ENCODE data around the gene LAMB1.
"Not testable (repeated sequence)": the region's sequence is repeated elsewhere in the genome, so short reads cannot be mapped to it uniquely, and the experiment has no call there.

LAMB1 gene

GRCh38 chr7:107940951-107941350 is 62.0 kb downstream of the LAMB1 start:
- DNase-seq, result no peak

DNA sequence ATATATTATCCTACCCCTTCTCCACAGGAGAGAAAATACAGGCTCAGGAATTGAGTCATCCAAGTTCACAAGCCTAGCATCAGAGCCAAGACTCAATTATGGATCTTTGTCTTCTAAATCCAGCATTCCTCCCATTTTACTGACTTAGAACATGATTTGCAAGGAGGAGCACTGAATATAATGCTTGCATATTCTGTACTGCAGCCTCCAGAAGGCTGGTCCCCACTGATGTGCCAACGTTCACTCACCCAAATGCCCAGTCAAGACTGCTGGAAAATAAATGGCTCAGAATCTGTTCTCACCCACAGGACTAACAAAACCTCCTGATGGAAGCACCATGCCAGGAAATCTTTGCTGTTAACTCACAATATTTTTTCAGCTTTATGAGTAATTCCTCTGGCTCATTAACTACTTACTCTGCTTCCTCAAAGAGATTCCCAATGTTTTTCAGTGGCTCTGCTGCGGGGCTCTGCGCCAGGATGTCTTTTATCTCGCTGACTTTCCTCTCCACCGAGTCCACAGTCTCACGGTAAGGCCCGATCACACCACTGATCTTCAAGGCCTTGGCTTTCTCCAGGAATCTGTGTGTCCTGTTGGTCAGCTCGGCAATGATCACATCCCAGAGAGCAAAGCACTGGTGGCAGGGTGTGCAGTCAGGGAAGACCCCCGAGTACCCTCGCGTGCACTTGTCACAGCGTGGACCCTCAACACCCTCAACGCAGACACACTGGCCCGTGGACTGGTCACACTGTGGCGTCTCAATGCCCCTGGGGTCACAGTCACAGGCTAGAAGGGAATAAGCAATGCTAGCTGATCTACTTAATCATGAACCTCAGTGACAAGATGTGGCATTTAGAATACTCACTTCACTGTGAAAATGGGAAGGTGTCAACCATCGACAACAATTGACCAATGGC is 63.1 kb downstream of the LAMB1 start:
- no peak for DNase-seq

DNA sequence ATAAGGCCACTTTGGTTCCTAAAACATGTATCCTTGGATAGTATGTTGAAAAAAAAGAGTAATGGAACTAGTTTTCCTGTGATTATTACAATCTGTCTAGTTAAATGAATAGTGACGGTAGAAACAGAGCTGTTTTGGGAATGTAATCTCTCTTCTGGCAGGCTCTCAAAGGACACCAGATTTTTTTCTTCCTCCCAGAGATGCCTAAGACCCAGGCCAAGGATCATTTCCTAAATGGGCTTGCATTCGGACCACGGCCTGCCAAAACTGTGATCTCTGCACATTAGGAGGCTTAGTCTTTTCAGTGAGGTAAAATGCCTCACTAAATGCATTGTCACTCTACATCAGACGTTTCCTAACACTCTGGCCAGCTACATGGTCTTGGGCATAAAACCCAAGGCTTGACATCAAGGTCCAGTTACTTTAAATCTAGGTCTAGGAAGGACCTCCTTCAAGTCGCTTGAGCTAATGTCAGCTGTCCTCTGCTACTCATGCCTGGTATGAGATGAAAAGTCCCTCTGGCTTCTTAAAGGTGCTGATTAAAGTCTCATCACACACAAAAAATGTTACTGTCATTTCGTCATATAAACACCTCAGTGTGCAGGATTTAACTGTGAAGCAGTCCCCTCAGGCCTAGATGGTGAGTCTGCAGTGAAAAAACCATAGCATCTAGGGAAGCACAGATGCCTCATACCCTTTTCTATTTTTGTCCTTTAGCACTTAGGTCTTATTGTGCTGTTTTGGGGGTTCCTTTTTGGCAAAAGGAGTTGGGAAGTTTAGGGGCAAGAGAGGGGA is 64.3 kb downstream of the LAMB1 start:
- no peak for DNase-seq

GRCh38 chr7:107937531-107937930 is 65.4 kb downstream of the LAMB1 start:
- no peak for DNase-seq

- no peak for DNase-seq
Observed at GRCh38 chr7:107936312-107936711, 66.6 kb downstream of the LAMB1 start.

DNA sequence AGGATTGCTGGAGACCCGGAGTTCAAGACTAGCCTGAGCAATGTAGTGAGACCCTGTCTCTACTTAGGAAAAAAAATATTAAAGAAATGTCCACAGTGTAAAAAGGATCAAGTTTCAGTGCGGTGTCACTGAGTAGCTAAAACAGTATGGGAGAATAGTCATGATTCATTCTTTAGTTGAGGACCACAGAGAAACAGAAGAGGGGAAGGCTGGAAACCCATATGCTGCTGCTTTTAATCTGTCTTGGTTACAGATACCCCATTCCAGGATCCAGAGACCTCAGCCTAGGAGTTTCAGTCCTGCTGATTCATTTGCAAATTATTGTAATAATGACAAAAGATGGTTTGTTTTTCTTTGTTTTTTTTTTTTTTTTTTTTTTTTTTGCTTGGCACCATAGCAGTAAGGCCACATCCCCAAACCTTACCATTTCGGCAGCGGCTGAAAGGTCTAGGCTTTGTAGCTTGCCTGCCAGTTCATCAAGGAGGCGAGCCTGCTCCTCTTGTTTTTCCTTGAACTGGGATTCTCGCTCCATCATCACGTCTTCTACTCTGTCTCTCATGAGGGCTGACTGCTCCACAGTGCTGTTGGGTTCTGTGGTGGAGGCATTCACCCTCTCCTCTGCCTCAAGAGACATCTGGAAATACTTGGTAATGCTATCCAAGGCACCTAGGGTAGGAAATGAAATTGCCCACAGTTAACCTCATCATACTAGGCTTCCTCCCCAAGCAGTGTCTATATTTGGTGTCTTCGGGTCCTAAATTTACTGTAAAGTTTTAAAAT is 67.8 kb downstream of the LAMB1 start:
- DNase-seq, result no peak

GRCh38 chr7:107933386-107934013 is 69.5 kb downstream of the LAMB1 start:
- no peak for DNase-seq

GRCh38 chr7:107932805-107933204 is 70.2 kb downstream of the LAMB1 start:
- no peak for DNase-seq

DNA sequence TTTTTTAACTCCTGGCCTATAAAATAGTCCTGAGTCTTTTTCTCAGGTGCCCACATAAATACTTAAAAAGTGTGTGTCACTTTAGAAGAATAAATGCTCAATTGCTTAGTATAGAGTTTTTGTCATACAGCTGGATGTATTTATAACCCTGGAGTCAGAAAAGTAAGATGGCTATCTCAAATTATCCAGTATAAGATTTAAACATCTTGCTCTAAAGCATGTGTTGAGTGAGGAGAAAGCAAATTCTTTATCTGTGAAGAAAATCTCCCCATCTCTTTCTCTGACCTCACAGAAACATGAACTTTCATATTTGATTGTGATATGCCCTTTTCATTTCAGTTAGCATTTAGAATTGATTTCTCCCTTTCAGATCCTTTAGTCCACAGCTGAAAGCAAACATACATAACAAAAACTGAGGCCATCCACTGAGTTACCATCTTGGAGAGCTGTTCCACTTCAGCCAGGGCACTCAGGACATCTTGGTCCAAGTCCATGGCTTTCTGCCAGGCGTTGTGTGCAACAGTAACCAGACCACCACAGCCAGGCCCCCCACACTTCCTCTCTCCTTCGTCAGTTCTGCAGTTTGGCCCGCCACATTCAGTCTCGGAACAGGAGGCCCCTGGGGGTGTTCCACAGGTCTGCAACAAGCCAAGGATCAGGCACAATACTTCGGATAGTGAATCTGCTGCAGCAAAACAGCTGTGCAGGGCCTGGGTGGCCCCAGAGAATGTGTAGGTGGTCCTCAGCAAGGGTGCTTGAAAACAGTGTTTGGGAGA is 71.0 kb downstream of the LAMB1 start:
- peak; percentile 46 for DNase-seq

- no peak for DNase-seq
Observed at GRCh38 chr7:107926481-107926880, 76.5 kb downstream of the LAMB1 start.

GRCh38 chr7:107924841-107925504 is 78.0 kb downstream of the LAMB1 start:
- peak; percentile 46 for DNase-seq

DNA sequence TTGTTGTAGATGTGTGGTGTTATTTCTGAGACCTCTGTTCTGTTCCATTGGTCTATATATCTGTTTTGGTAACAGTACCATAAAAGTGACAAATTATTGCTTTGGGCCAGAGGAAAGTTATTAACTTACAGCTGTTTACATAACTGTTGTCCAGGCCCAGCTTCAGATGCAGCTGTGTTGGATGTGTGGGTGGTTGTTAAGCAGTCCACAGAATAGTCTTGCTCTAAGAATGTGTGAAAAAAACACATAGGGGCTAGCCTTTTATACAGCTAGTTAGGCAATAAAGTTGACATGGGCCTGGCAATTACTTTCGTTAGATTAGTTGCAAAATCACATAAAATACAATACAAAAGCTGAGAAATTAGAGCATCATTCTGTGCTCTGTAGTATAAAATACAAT is 80.1 kb downstream of the LAMB1 start:
- no peak for DNase-seq

DNA sequence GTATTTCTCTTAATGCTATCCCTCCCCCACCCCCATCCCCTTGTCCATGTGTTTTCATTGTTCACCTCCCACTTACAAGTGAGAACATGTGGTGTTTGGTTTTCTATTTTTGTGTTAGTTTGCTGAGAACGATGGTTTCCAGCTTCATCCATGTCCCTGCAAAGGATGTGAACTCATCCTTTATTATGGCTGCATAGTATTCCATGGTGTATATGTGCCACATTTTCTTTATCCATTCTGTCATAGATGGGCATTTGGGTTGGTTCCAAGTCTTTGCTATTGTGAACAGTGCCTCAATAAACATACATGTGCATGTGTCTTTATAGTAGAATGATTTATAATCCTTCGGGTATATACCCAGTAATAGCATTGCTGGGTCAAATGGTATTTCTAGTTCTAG is 81.1 kb downstream of the LAMB1 start:
- not testable (repeated sequence) for DNase-seq

DNA sequence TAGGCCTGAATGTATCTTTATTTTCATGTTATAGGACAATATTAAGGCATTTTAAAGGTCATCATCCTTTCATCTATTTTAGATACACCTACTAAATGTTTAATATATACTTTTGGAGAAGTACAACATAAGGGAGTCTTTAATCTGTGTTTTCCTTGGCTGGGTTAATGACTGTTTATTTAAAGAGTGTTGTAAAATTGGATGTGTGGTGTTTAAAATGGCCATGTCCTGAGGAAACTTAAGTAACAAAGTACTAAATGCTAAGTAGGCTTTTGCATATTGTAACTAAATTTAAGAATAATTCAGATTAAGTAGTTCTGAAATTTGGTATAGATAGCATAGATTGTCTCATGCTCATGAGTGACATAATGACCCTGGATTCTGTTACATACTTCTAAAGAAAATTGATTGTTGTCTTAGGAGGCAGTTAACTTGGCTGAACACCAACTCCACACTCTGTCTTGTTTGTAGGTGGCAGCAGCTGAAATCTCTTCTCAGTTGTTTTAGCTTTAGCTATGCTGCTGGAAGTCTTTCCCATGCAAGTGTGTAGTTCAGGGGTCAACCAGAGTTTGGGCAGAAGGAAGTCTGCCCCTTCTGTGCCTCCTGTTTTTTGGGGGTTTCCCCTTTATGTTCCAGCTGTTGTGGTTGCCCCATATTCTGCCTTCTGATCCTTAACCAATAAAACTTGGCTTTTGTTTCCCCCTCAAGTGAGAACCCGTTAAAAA is 82.8 kb downstream of the LAMB1 start:
- DNase-seq, result no peak

DNA sequence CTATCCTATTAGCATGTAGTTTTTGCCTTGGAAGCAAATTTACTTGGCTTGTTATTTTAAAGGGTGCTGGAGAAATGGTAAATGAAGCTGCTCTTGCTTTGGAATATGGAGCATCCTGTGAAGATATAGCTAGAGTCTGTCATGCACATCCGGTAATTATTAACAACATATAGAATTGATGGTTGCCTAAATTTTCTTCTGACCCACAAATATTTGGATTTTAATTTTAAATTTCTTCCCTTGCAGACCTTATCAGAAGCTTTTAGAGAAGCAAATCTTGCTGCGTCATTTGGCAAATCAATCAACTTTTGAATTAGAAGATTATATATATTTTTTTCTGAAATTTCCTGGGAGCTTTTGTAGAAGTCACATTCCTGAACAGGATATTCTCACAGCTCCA is 84.0 kb downstream of the LAMB1 start:
- no peak for DNase-seq

- no peak for DNase-seq
Observed at GRCh38 chr7:107917763-107918651, 85.0 kb downstream of the LAMB1 start.

GRCh38 chr7:107915541-107915940 is 87.4 kb downstream of the LAMB1 start:
- DNase-seq, result no peak

GRCh38 chr7:107914831-107915230 is 88.1 kb downstream of the LAMB1 start:
- DNase-seq, result no peak

GRCh38 chr7:107913851-107914250 is 89.1 kb downstream of the LAMB1 start:
- no peak for DNase-seq

- no peak for DNase-seq
Observed at GRCh38 chr7:107911981-107912380, 91.0 kb downstream of the LAMB1 start.
